DOHH2 (cell line): Measurements from ENCODE around the gene PHACTR1.

Experiments used
- H3F3A ChIP-seq: fragments of 200-600 bp; sonication (generic), shearing (Covaris generic); 2 replicates; pipeline ENCODE4 v1.6.0; 2016; ENCODE audit warnings: antibody characterized with exemption, mild to moderate bottlenecking; ENCODE audit not compliant: control insufficient read depth, insufficient read depth
- H3K27ac ChIP-seq: fragments of 200-600 bp; sonication (generic); 2 replicates; pipeline ENCODE4 v1.5.1; 2014; ENCODE audit warnings: low read depth, mild to moderate bottlenecking, low read length, moderate library complexity
- H3K27me3 ChIP-seq: fragments of 200-600 bp; sonication (generic); 2 replicates; pipeline ENCODE4 v1.6.1; 2014; ENCODE audit warnings: mild to moderate bottlenecking, low read length, mixed read lengths; ENCODE audit not compliant: control insufficient read depth
- H3K36me3 ChIP-seq: fragments of 200-600 bp; sonication (generic); 2 replicates; pipeline ENCODE4 v1.6.1; 2014; ENCODE audit warnings: mild to moderate bottlenecking, low read length, moderate library complexity, mixed read lengths; ENCODE audit not compliant: control insufficient read depth
- H3K4me1 ChIP-seq: fragments of 200-600 bp; sonication (generic); 2 replicates; pipeline ENCODE4 v1.6.1; 2014; ENCODE audit warnings: mild to moderate bottlenecking, low read length, mixed read lengths; ENCODE audit not compliant: control insufficient read depth
- H3K4me2 ChIP-seq: fragments of 200-600 bp; sonication (generic); 2 replicates; pipeline ENCODE4 v1.6.0; 2014; ENCODE audit warnings: mild to moderate bottlenecking, low read length, moderate library complexity
- H3K4me3 ChIP-seq: fragments of 200-600 bp; sonication (generic); 2 replicates; pipeline ENCODE4 v1.5.1; 2014; ENCODE audit warnings: mild to moderate bottlenecking, low read length, mixed read lengths
- H3K79me2 ChIP-seq: fragments of 200-600 bp; sonication (generic); 2 replicates; pipeline ENCODE4 v1.6.1; 2014; ENCODE audit warnings: mild to moderate bottlenecking, low read length, mixed read lengths; ENCODE audit not compliant: control insufficient read depth
- H3K9me2 ChIP-seq: fragments of 200-600 bp; sonication (generic); replicated peaks from 2 replicates; pipeline ENCODE4 v1.6.1; 2014; ENCODE audit warnings: mild to moderate bottlenecking, low read length, mixed read lengths; ENCODE audit not compliant: control insufficient read depth
- H3K9me3 ChIP-seq: fragments of 200-600 bp; sonication (generic); 2 replicates; pipeline ENCODE4 v1.6.1; 2014; ENCODE audit warnings: antibody characterized with exemption, low read length, mixed read lengths; ENCODE audit not compliant: control insufficient read depth, insufficient read depth
- H4K20me1 ChIP-seq: fragments of 200-600 bp; sonication (generic); 2 replicates; pipeline ENCODE4 v1.6.0; 2014; ENCODE audit warnings: low read depth, mild to moderate bottlenecking, antibody characterized with exemption, low read length, moderate library complexity; ENCODE audit not compliant: control insufficient read depth, insufficient read depth
- CTCF ChIP-seq: fragments of 200-600 bp; sonication (generic); IDR thresholded peaks from one replicate; pipeline ENCODE4 v1.5.1; 2014; ENCODE audit warnings: antibody characterized with exemption, mild to moderate bottlenecking, low read depth, low read length; ENCODE audit not compliant: poor library complexity, severe bottlenecking
- EZH2phosphoT487 ChIP-seq: fragments of 200-600 bp; sonication (generic); IDR thresholded peaks from 2 replicates; pipeline ENCODE4 v1.6.1; 2017; ENCODE audit warnings: borderline replicate concordance, mild to moderate bottlenecking, antibody characterized with exemption, low read length, moderate library complexity, mixed read lengths

PHACTR1 gene

GRCh38 chr6:13220266-13220665 lies 503.7 kb downstream of the PHACTR1 start:
- Histone ChIP-seq H3K36me3 (no peaks in the 10 kb centered on the region), H3K27me3 (0 out of 2 replicates have a peak, but pooled peaks cover 1% of the 10 kb centered on the region), H3F3A (no peaks in the 10 kb centered on the region), H3K9me2 (no peaks in the 10 kb centered on the region), H3K4me2 (no peak overlapping the region), H3K4me1 (peaks cover 22% of the 10 kb centered on the region), H3K27ac (no peak overlapping the region), H4K20me1 (no peaks in the 10 kb centered on the region), H3K79me2 (no peaks in the 10 kb centered on the region), H3K4me3 (no peak overlapping the region), H3K9me3 (no peaks in the 10 kb centered on the region)
- TF ChIP-seq EZH2phosphoT487 (no peak), CTCF (no peak)

GRCh38 chr6:13222048-13222447 lies 505.5 kb downstream of the PHACTR1 start:
- no peaks in the 10 kb centered on the region for H3K36me3 ChIP-seq
- H3K27ac ChIP-seq, result no peak overlapping the region
- no peaks in the 10 kb centered on the region for H3K27me3 ChIP-seq
- no peaks in the 10 kb centered on the region for H3F3A ChIP-seq
- H3K79me2 ChIP-seq, result no peaks in the 10 kb centered on the region
- peaks cover 13% of the 10 kb centered on the region for H3K4me1 ChIP-seq
- no peaks in the 10 kb centered on the region for H3K9me2 ChIP-seq
- no peaks in the 10 kb centered on the region for H4K20me1 ChIP-seq
- H3K9me3 ChIP-seq, result no peaks in the 10 kb centered on the region
- TF ChIP-seq CTCF (no peak), EZH2phosphoT487 (no peak)
- no peak overlapping the region for H3K4me2 ChIP-seq
- no peak overlapping the region for H3K4me3 ChIP-seq

GRCh38 chr6:13226071-13226470 lies 509.5 kb downstream of the PHACTR1 start:
- Histone ChIP-seq H3K4me3 (no peak overlapping the region), H3F3A (no peaks in the 10 kb centered on the region), H3K4me1 (peaks cover 9% of the 10 kb centered on the region), H3K4me2 (no peak overlapping the region), H3K9me3 (no peaks in the 10 kb centered on the region), H3K36me3 (no peaks in the 10 kb centered on the region), H4K20me1 (no peaks in the 10 kb centered on the region), H3K27ac (no peak overlapping the region), H3K27me3 (peaks cover 6% of the 10 kb centered on the region; the same call in 1 of the 2 replicates), H3K9me2 (no peaks in the 10 kb centered on the region), H3K79me2 (no peaks in the 10 kb centered on the region)
- TF ChIP-seq EZH2phosphoT487, result no peak
- no peak for TF ChIP-seq CTCF
